C4-2B (cell line): ENCODE data around the gene RNF224.

Experiments
- ZFX ChIP-seq: fragments of 450-650 bp; IDR thresholded peaks from 2 replicates; pipeline ENCODE4 v1.6.1; 2017
- TF ChIP-seq, protein P1 (sequence below): fragments of 450-650 bp; conservative IDR thresholded peaks from 2 replicates; pipeline ENCODE4 v1.5.1; 2017; ENCODE audit warnings: mild to moderate bottlenecking

DNA sequence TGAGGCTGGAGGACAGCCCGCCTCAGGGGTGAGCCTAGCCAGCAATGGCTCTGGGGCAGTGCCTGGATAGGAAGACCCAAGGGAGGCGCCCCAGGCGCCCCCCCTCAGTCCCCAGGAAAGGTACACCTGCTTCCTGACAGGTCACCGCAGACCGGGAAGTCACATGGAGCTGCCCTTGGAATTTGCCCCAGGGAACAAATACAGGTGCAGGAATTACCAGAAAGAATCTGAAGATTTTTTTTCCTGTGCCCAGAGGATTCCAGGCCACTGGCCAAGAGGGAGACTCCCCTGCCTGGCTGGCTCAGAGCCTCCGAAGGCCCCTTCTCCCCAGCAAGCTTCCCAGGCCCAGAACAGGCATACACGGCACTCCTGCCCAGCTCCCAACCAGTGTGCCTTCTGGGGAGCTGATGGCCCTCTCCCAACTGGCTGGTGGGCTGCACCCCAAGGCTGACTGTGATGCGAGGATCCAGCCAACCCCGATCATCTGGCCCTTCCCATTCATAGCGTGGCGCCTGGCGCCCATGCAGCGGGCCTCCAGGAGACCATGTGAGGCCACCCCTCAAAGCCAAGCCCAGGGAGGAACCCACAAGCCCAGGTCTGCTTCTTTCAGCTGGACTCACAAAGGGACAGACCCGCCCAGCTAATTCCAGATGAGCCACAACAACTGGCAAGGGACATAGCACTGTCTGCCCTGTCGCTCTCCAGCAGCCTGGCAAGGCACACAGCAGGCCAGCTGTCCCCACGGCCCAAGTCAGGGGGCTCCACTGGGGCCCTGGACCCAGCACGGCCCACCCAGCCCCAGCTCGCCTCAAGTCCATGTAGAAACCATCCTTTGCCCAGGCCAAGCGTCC lies 29.0 kb upstream of the RNF224 start:
- TF ChIP-seq, protein P1, sequence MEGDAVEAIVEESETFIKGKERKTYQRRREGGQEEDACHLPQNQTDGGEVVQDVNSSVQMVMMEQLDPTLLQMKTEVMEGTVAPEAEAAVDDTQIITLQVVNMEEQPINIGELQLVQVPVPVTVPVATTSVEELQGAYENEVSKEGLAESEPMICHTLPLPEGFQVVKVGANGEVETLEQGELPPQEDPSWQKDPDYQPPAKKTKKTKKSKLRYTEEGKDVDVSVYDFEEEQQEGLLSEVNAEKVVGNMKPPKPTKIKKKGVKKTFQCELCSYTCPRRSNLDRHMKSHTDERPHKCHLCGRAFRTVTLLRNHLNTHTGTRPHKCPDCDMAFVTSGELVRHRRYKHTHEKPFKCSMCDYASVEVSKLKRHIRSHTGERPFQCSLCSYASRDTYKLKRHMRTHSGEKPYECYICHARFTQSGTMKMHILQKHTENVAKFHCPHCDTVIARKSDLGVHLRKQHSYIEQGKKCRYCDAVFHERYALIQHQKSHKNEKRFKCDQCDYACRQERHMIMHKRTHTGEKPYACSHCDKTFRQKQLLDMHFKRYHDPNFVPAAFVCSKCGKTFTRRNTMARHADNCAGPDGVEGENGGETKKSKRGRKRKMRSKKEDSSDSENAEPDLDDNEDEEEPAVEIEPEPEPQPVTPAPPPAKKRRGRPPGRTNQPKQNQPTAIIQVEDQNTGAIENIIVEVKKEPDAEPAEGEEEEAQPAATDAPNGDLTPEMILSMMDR, result no peak
- no peak for TF ChIP-seq ZFX
